ENCODE measurements around the gene MAGI2. TPM values are rescaled to one million over a fixed set of nuclear protein-coding genes. Genes with fewer than 3 reads are reported as not detected.
A peak's percentile ranks its signal among the peaks of the same experiment; 100 is the strongest.

Gene MAGI2
- total RNA-seq, 2 donors from 2014 or later = 3.9 to 10.5 TPM

GRCh38 chr7:78616539-78616938 is 836.9 kb downstream of the MAGI2 start:
- Histone ChIP-seq H3K36me3 (replicated peaks in 1 of 2; ENCODE audit: insufficient read depth in 1 of 2, low read depth in 2 of 2) (no peaks in the 10 kb centered on the region), H3K4me3 (no peak overlapping the region), H3K4me1 (no peaks in the 10 kb centered on the region), H3K27me3 (no peaks in the 10 kb centered on the region), H3K9me3 (no peaks in the 10 kb centered on the region), H3K27ac (no peak overlapping the region)
- ATAC-seq (no peak), DNase-seq (no peak)
- no peak for TF ChIP-seq POLR2A (IDR thresholded peaks at IDR 0.05)
- TF ChIP-seq CTCF (IDR thresholded peaks at IDR 0.05) = no peak
- intact Hi-C loops (cut with DNase I) = no loop called here

GRCh38 chr7:78609281-78609680 is 844.2 kb downstream of the MAGI2 start:
- intact Hi-C loops (cut with DNase I) = no loop called here
- WGBS, 2 donors = 79 to 80% methylated on average over 2 of the region's 2 CpGs

GRCh38 chr7:78607099-78607498 is 846.4 kb downstream of the MAGI2 start:
- Histone ChIP-seq H3K9me3 (no peaks in the 10 kb centered on the region), H3K36me3 (replicated peaks in 1 of 2; ENCODE audit: insufficient read depth in 1 of 2, low read depth in 2 of 2) (no peaks in the 10 kb centered on the region), H3K4me1 (no peaks in the 10 kb centered on the region), H3K4me3 (no peak overlapping the region), H3K27ac (no peak overlapping the region), H3K27me3 (no peaks in the 10 kb centered on the region)
- intact Hi-C loops (cut with DNase I) = no loop called here
- DNase-seq (peak in 2 of 4 donors; percentile 17 to 23), ATAC-seq (no peak)
- 62 to 69% methylated on average over 5 of the region's 5 CpGs for WGBS, 2 donors
- no peak for TF ChIP-seq POLR2A (IDR thresholded peaks at IDR 0.05)
- TF ChIP-seq CTCF (IDR thresholded peaks at IDR 0.05) = peak in 2 of 7 experiments; percentile 23 to 29

More at GRCh38 chr7:78609281-78609680, 844.2 kb downstream of the MAGI2 start:
- no peak for TF ChIP-seq CTCF (IDR thresholded peaks at IDR 0.05)
- TF ChIP-seq POLR2A (IDR thresholded peaks at IDR 0.05) = no peak
- no peak overlapping the region for H3K27ac ChIP-seq
- H3K4me3 ChIP-seq = no peak overlapping the region
- DNase-seq (no peak), ATAC-seq (no peak)
- no peaks in the 10 kb centered on the region for H3K4me1 ChIP-seq
- no peaks in the 10 kb centered on the region for H3K36me3 ChIP-seq (replicated peaks in 1 of 2; ENCODE audit: insufficient read depth in 1 of 2, low read depth in 2 of 2)
- H3K27me3 ChIP-seq = no peaks in the 10 kb centered on the region
- no peaks in the 10 kb centered on the region for H3K9me3 ChIP-seq

GRCh38 chr7:78605119-78605518 is 848.3 kb downstream of the MAGI2 start:
- H3K36me3 ChIP-seq (replicated peaks in 1 of 2; ENCODE audit: insufficient read depth in 1 of 2, low read depth in 2 of 2) = no peaks in the 10 kb centered on the region

More at GRCh38 chr7:78605119-78605518, 848.3 kb downstream of the MAGI2 start:
- 73 to 77% methylated on average over 1 of the region's 1 CpG for WGBS, 2 donors
- no peak for DNase-seq
- Histone ChIP-seq H3K4me1 (no peaks in the 10 kb centered on the region), H3K9me3 (no peaks in the 10 kb centered on the region), H3K27ac (no peak overlapping the region), H3K27me3 (no peaks in the 10 kb centered on the region), H3K4me3 (no peak overlapping the region)
- TF ChIP-seq CTCF (IDR thresholded peaks at IDR 0.05) (no peak), POLR2A (IDR thresholded peaks at IDR 0.05) (no peak)
- intact Hi-C loops (cut with DNase I) = no loop called here
- ATAC-seq = no peak

Data from body of pancreas (tissue), 4 donors.